ENCODE data around the gene MUC22.

DNA sequence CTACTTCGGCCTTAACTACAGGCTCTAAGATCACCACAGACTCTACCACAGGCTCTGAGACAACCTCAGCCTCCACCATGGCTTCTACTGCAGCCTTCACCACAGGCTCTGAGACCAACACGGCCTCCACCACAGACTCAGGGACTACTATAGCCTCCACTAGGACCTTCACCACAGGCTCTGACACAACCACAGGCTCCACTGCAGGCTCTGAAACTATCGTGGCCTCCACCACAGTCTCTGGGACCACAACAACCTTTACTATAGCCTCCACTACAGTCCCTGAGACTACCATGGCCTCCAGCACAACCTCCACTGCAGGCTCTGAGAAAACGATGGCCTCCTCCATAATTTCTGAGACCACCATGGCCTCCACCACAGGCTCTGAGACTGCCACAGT lies 15.3 kb downstream of the MUC22 start:
- TF ChIP-seq TARDBP (IDR thresholded peaks at IDR 0.05), result no peak
- no peak for TF ChIP-seq FOXA1 (IDR thresholded peaks at IDR 0.05)
- no peak for TF ChIP-seq NFRKB (IDR thresholded peaks at IDR 0.05)
- no peak for TF ChIP-seq BHLHE40 (IDR thresholded peaks at IDR 0.05; ENCODE audit: borderline replicate concordance)
- TF ChIP-seq ZNF384 (IDR thresholded peaks at IDR 0.05), result no peak
- TF ChIP-seq CTBP1 (IDR thresholded peaks at IDR 0.05; ENCODE audit: borderline replicate concordance), result no peak
- TF ChIP-seq SP1 (IDR thresholded peaks at IDR 0.05), result no peak
- no peak for TF ChIP-seq SUZ12 (IDR thresholded peaks at IDR 0.05)
- no peak for TF ChIP-seq L3MBTL2 (conservative IDR thresholded peaks at IDR 0.05)
- no peak for TF ChIP-seq FOXK2 (IDR thresholded peaks at IDR 0.05)
- TF ChIP-seq ARNT (IDR thresholded peaks at IDR 0.05), result no peak

Measured in HEK293T (cell line).